Skeletal muscle satellite cell (primary cell): Measurements from ENCODE around the gene TAB2.
"Not testable (repeated sequence)": the region's sequence is repeated elsewhere in the genome, so short reads cannot be mapped to it uniquely, and the experiment has no call there.

Experiments used
- H3K27me3 ChIP-seq: 2 replicates; pipeline ENCODE4 v1.7.0; 2013; ENCODE audit warnings: low read length; ENCODE audit not compliant: control insufficient read depth, insufficient read depth
- H3K36me3 ChIP-seq: 2 replicates; pipeline ENCODE4 v1.7.0; 2013; ENCODE audit warnings: mild to moderate bottlenecking, control low read depth, low read length; ENCODE audit not compliant: insufficient read depth
- H3K4me1 ChIP-seq: 2 replicates; pipeline ENCODE4 v1.7.0; 2013; ENCODE audit warnings: low read length; ENCODE audit not compliant: control insufficient read depth, insufficient read depth
- H3K4me2 ChIP-seq: 2 replicates; pipeline ENCODE4 v1.7.0; 2013; ENCODE audit warnings: mild to moderate bottlenecking, low read length
- H3K4me3 ChIP-seq: 2 replicates; pipeline ENCODE4 v1.7.0; 2013; ENCODE audit warnings: low read length
- H3K9ac ChIP-seq: 2 replicates; pipeline ENCODE4 v1.7.0; 2013; ENCODE audit warnings: mild to moderate bottlenecking, low read depth, low read length, moderate library complexity
- H3K9me3 ChIP-seq: replicated peaks from 2 replicates; pipeline ENCODE4 v1.7.0; 2013; ENCODE audit warnings: mild to moderate bottlenecking, control low read depth, low read length

TAB2 gene

GRCh38 chr6:149313861-149314260 is 3.7 kb upstream of the TAB2 start:
- Histone ChIP-seq H3K4me1 (peaks cover 4% of the 10 kb centered on the region), H3K4me3 (no peak overlapping the region), H3K36me3 (no peaks in the 10 kb centered on the region), H3K9ac (no peak overlapping the region), H3K9me3 (no peaks in the 10 kb centered on the region), H3K4me2 (no peak overlapping the region), H3K27me3 (no peaks in the 10 kb centered on the region)

GRCh38 chr6:149314325-149314905 is 3.1 kb upstream of the TAB2 start:
- no peaks in the 10 kb centered on the region for H3K27me3 ChIP-seq
- no peak overlapping the region for H3K9ac ChIP-seq
- no peak overlapping the region for H3K4me3 ChIP-seq
- H3K9me3 ChIP-seq: no peaks in the 10 kb centered on the region
- no peaks in the 10 kb centered on the region for H3K36me3 ChIP-seq
- no peak overlapping the region for H3K4me2 ChIP-seq
- H3K4me1 ChIP-seq: peaks cover 4% of the 10 kb centered on the region

- no peaks in the 10 kb centered on the region for H3K27me3 ChIP-seq
- H3K4me2 ChIP-seq: peak overlapping the region; percentile 86
- peak overlapping the region; percentile 97 for H3K9ac ChIP-seq
- peaks cover 20% of the 10 kb centered on the region for H3K4me1 ChIP-seq
- H3K9me3 ChIP-seq: no peaks in the 10 kb centered on the region
- H3K4me3 ChIP-seq: peak overlapping the region; percentile 97
- H3K36me3 ChIP-seq: no peaks in the 10 kb centered on the region
Observed at GRCh38 chr6:149316108-149316727, 1.3 kb upstream of the TAB2 start.

- Histone ChIP-seq H3K4me3 (peak overlapping the region; percentile 97), H3K27me3 (no peaks in the 10 kb centered on the region), H3K36me3 (no peaks in the 10 kb centered on the region)
Observed at GRCh38 chr6:149316740-149317643, 520 bp upstream of the TAB2 start.

GRCh38 chr6:149318581-149319286 is 1.2 kb downstream of the TAB2 start:
- H3K9me3 ChIP-seq: no peaks in the 10 kb centered on the region
- peaks cover 25% of the 10 kb centered on the region for H3K4me1 ChIP-seq
- H3K4me2 ChIP-seq: peak overlapping the region; percentile 96
- peak overlapping the region; percentile 97 for H3K4me3 ChIP-seq
- H3K9ac ChIP-seq: peak overlapping the region; percentile 85
- no peaks in the 10 kb centered on the region for H3K27me3 ChIP-seq
- no peaks in the 10 kb centered on the region for H3K36me3 ChIP-seq

More at GRCh38 chr6:149316740-149317643, 520 bp upstream of the TAB2 start:
- Histone ChIP-seq H3K9me3 (no peaks in the 10 kb centered on the region), H3K4me1 (peaks cover 20% of the 10 kb centered on the region), H3K4me2 (peak overlapping the region; percentile 86), H3K9ac (peak overlapping the region; percentile 97)

GRCh38 chr6:149319422-149319821 is 1.9 kb downstream of the TAB2 start:
- H3K36me3 ChIP-seq: no peaks in the 10 kb centered on the region
- H3K9ac ChIP-seq: peak overlapping the region; percentile 85
- peaks cover 30% of the 10 kb centered on the region for H3K4me1 ChIP-seq
- H3K9me3 ChIP-seq: no peaks in the 10 kb centered on the region
- no peaks in the 10 kb centered on the region for H3K27me3 ChIP-seq
- H3K4me3 ChIP-seq: peak overlapping the region; percentile 97
- H3K4me2 ChIP-seq: peak overlapping the region; percentile 96

- peak overlapping the region; percentile 96 for H3K4me2 ChIP-seq
- peaks cover 32% of the 10 kb centered on the region for H3K4me1 ChIP-seq
- not testable (repeated sequence) for H3K9me3 ChIP-seq, H3K9ac ChIP-seq, H3K27me3 ChIP-seq, H3K36me3 ChIP-seq
- peak overlapping the region; percentile 97 for H3K4me3 ChIP-seq
Observed at GRCh38 chr6:149320016-149320415, 2.5 kb downstream of the TAB2 start.

- no peak overlapping the region for H3K9ac ChIP-seq
- peak overlapping the region; percentile 96 for H3K4me2 ChIP-seq
- H3K9me3 ChIP-seq: no peaks in the 10 kb centered on the region
- H3K4me1 ChIP-seq: peaks cover 32% of the 10 kb centered on the region
- H3K27me3 ChIP-seq: no peaks in the 10 kb centered on the region
- H3K4me3 ChIP-seq: no peak overlapping the region
- H3K36me3 ChIP-seq: no peaks in the 10 kb centered on the region
Observed at GRCh38 chr6:149320796-149321195, 3.3 kb downstream of the TAB2 start.

- H3K27me3 ChIP-seq: no peaks in the 10 kb centered on the region
- no peak overlapping the region for H3K4me3 ChIP-seq
- no peak overlapping the region for H3K9ac ChIP-seq
- no peak overlapping the region for H3K4me2 ChIP-seq
- no peaks in the 10 kb centered on the region for H3K36me3 ChIP-seq
- peaks cover 28% of the 10 kb centered on the region for H3K4me1 ChIP-seq
- H3K9me3 ChIP-seq: no peaks in the 10 kb centered on the region
Observed at GRCh38 chr6:149323353-149323752, 5.8 kb downstream of the TAB2 start.

GRCh38 chr6:149323925-149324324 is 6.4 kb downstream of the TAB2 start:
- no peak overlapping the region for H3K4me2 ChIP-seq
- no peak overlapping the region for H3K4me3 ChIP-seq

GRCh38 chr6:149324428-149324827 is 6.9 kb downstream of the TAB2 start:
- Histone ChIP-seq H3K4me1 (peaks cover 28% of the 10 kb centered on the region), H3K9ac (no peak overlapping the region), H3K4me2 (no peak overlapping the region), H3K27me3 (no peaks in the 10 kb centered on the region), H3K9me3 (no peaks in the 10 kb centered on the region), H3K36me3 (no peaks in the 10 kb centered on the region), H3K4me3 (no peak overlapping the region)

More at GRCh38 chr6:149323925-149324324, 6.4 kb downstream of the TAB2 start:
- Histone ChIP-seq H3K27me3 (no peaks in the 10 kb centered on the region), H3K36me3 (no peaks in the 10 kb centered on the region), H3K9ac (no peak overlapping the region), H3K9me3 (no peaks in the 10 kb centered on the region), H3K4me1 (peaks cover 28% of the 10 kb centered on the region)
